Measurements from ENCODE around the gene MYO1B. TPM values are rescaled to one million over a fixed set of nuclear protein-coding genes. Genes with fewer than 3 reads are reported as not detected.

The MYO1B gene
- total and polyA plus RNA-seq, 2 of the 4 experiments (the other 2 are of a cell fraction) = 57.2 to 116 TPM

GRCh38 chr2:191459158-191459557, 214.0 kb downstream of the MYO1B start:
- H3K4ac ChIP-seq (ENCODE audit: low read depth, low read length) = no peak overlapping the region
- H3K14ac ChIP-seq (replicated peaks; ENCODE audit: low read depth, low read length) = no peak overlapping the region
- no TSS peak for BruUV-seq (replicated peaks)
- no peak overlapping the region for H3K56ac ChIP-seq (ENCODE audit: extremely low read depth, insufficient read depth, low read length)
- no peak overlapping the region for H3K4me2 ChIP-seq (ENCODE audit: low read depth, low read length)
- H2AK9ac ChIP-seq (replicated peaks; ENCODE audit: low read depth, low read length, poor library complexity) = no peak overlapping the region
- DNase-seq = no peak
- no peaks in the 10 kb centered on the region for H3K9me3 ChIP-seq (ENCODE audit: control insufficient read depth, insufficient read depth, low read length)
- dilution Hi-C loops (cut with HindIII; ENCODE audit: low sequenced_read_pairs, unreplicated experiment) = no loop called here
- no peak for ATAC-seq (ENCODE audit: low read depth)
- in situ Hi-C loops (cut with MboI; ENCODE audit: low sequenced_read_pairs) = no loop called here
- H4K8ac ChIP-seq (ENCODE audit: low read depth in 2 of 2, low read length in 2 of 2) = no peak overlapping the region
- no peak overlapping the region for H3K18ac ChIP-seq (ENCODE audit: low read depth, low read length)
- H3K4me1 ChIP-seq (ENCODE audit: control insufficient read depth, insufficient read depth, low read length) = no peaks in the 10 kb centered on the region
- no peak overlapping the region for H3K9ac ChIP-seq (ENCODE audit: low read depth, low read length)
- no peak overlapping the region for H3K27ac ChIP-seq (ENCODE audit: insufficient read depth, low read length)
- no peak overlapping the region for H3K23ac ChIP-seq (ENCODE audit: low read depth, low read length)
- no peaks in the 10 kb centered on the region; the same call in 1 of the 2 replicates for H3K9me1 ChIP-seq (ENCODE audit: insufficient read depth, low read length)
- no peaks in the 10 kb centered on the region for H3K79me1 ChIP-seq (ENCODE audit: low read depth in 1 of 2, low read length in 2 of 2)
- no peak overlapping the region for H4K5ac ChIP-seq (ENCODE audit: low read depth, low read length)
- H4K91ac ChIP-seq (ENCODE audit: insufficient read depth, low read depth, low read length) = no peak overlapping the region
- CTCF ChIA-PET = no interaction called here
- POLR2A ChIA-PET (ENCODE audit: unreplicated experiment) = no interaction called here
- no peaks in the 10 kb centered on the region for H3K27me3 ChIP-seq (ENCODE audit: control insufficient read depth, insufficient read depth, low read length)
- no peak overlapping the region for H2BK120ac ChIP-seq (ENCODE audit: low read depth, low read length)
- H2AFZ ChIP-seq (replicated peaks; ENCODE audit: low read length, poor library complexity) = no peak overlapping the region
- no peaks in the 10 kb centered on the region for H3K36me3 ChIP-seq (ENCODE audit: control insufficient read depth, insufficient read depth, low read length)
- no peak overlapping the region for H2BK5ac ChIP-seq (ENCODE audit: low read depth, low read length, poor library complexity, severe bottlenecking)
- no peaks in the 10 kb centered on the region for H4K20me1 ChIP-seq (ENCODE audit: insufficient read depth, low read length)
- no peak overlapping the region for H3K4me3 ChIP-seq (ENCODE audit: insufficient read depth, low read depth, low read length)
- TF ChIP-seq NFE2L2 (IDR thresholded peaks at IDR 0.05; ENCODE audit: low read depth, low read length) (no peak), SMC3 (IDR thresholded peaks at IDR 0.05; ENCODE audit: low read depth, low read length) (no peak), CEBPB (IDR thresholded peaks at IDR 0.05; ENCODE audit: low read depth, low read length) (no peak), CTCF (conservative IDR thresholded peaks at IDR 0.05; ENCODE audit: low read depth, low read length) (no peak), RAD21 (IDR thresholded peaks at IDR 0.05; ENCODE audit: low read length) (no peak), BHLHE40 (IDR thresholded peaks at IDR 0.05; ENCODE audit: low read depth, low read length) (no peak), ELK1 (IDR thresholded peaks at IDR 0.05; ENCODE audit: borderline replicate concordance, low read depth, low read length) (no peak)
- intact Hi-C loops (cut with micrococcal nuclease) = loop anchor here (2.0 kb wide), 1 partner anchor 16 kb away; no protein-coding TSS in a partner anchor
- no peak overlapping the region for H2BK15ac ChIP-seq (ENCODE audit: low read depth, low read length)
- no peak overlapping the region for H2BK20ac ChIP-seq (ENCODE audit: low read depth, low read length)
- no peak overlapping the region for H2AK5ac ChIP-seq (ENCODE audit: low read depth, low read length)

Data from IMR-90 (cell line).